HG03103 (cell line): Measurements from ENCODE around the gene CD109.
A peak's percentile ranks its signal among the peaks of the same experiment; 100 is the strongest.
"Not testable (repeated sequence)": the region's sequence is repeated elsewhere in the genome, so short reads cannot be mapped to it uniquely, and the experiment has no call there.

Experiments
- ATAC-seq: cut with Tn5 transposase; IDR thresholded peaks from one replicate; pipeline ENCODE4 v1.9.1; 2021; ENCODE audit warnings: low read depth; ENCODE audit not compliant: unreplicated experiment

CD109 gene

GRCh38 chr6:73695619-73696421, at the start of gene CD109:
CD109 (plus strand) TSS chr6:73696203; CDS start chr6:73696216, 13 bp downstream.
- ATAC-seq = peak; percentile 46

- ATAC-seq = no peak
These were observed 47.8 kb upstream of the CD109 start for GRCh38 chr6:73648166-73648565.

GRCh38 chr6:73649783-73650182, 46.2 kb upstream of the CD109 start:
- ATAC-seq = no peak

GRCh38 chr6:73652637-73653570, 43.1 kb upstream of the CD109 start:
- peak; percentile 34 for ATAC-seq

DNA sequence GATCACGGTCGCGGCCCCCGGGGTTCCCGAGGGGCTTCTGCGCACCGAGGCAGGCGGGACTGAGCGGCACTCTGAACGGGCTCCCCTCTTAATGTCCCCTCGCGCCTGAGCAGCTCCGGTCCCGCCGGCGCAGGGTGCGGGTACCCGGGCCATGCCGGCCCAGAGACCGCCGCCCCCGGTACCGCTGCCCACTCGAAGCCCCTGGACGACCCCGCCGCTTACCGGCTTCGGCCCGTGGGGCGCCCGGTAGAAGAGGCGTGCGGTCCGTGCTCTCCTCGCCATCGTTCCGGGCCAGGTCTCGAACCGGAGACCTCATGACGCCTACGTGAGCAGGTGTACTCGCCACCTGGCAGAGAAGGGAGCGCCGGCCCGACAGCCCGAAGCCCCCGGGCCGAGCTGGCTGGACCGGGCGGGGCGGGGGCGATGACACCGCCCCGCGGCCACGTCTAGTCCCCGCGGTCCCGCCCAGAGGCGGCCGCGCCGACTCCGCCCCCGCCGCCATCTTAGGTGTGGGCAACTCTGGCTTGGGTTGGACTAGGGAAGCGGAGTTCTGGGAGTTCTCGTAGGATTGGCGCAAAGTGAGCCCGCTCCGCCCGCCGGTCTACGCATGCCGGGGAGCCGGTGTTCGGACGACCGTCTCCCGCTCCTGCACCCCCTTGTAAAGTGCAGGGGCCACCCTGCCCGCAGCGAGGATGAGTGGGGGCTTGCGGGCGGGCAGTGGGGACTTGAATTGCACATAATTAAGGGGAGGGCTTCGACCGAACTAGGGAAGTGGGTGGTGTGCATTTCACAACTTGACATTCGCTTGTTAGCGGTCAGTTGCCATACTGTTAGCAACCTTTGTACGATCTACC, 42.2 kb upstream of the CD109 start, which contains the start of gene SLC17A5:
TSS of gene SLC17A5 (minus strand) at position 422 of the 854 bp plus-strand sequence. CDS start at position 316, 106 bp downstream.
- ATAC-seq = peak; percentile 79

GRCh38 chr6:73655341-73655917, 40.6 kb upstream of the CD109 start:
- no peak for ATAC-seq

DNA sequence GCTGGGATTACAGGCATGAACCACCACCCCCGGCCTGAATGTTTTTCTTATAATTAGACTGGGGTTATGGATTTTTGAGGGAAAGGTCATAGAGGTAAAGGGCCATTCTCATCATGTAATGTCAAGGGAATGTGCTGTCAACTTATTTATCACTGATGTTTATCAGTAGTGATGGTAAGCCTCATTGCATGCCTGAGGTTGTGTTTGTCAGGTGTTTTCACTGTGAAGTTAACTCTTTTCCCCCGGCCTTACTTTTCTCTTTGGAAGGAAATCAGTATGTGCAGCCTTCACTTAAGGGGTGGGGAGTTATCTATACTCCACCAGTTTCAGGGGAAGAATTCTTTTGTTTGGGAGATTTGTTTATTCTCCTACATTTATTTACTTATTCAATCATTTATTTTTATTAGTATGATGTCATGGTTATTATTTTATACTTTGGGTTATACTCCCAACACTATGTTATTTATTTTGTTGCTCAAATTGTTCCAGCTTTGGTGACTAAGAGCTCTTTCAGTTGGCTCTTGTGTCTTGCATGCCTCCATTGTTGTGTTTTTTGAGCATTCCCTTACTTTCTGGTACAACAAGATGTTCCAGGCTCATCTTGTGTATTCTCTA, 39.4 kb upstream of the CD109 start:
- no peak for ATAC-seq

DNA sequence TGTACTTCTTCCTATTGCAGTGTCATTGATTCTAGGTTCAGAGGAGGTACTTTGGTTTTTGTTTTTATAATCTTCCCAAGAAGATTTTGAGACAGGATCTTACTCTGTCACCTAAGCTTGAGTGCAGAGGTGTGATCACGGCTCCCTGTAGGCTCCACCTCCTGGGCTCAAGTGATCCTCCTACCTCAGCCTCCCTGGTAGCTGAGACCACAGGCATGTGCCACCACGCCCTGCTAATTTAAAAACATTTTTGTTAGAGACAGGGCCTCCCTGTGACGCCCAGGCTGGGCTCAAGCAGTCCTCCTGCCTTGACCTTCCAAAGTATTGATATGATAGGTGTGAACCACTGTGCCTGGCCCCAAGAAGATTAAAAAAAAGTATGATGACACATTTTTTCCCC, 38.8 kb upstream of the CD109 start:
- no peak for ATAC-seq

GRCh38 chr6:73664701-73665100, 31.3 kb upstream of the CD109 start:
- ATAC-seq = no peak

DNA sequence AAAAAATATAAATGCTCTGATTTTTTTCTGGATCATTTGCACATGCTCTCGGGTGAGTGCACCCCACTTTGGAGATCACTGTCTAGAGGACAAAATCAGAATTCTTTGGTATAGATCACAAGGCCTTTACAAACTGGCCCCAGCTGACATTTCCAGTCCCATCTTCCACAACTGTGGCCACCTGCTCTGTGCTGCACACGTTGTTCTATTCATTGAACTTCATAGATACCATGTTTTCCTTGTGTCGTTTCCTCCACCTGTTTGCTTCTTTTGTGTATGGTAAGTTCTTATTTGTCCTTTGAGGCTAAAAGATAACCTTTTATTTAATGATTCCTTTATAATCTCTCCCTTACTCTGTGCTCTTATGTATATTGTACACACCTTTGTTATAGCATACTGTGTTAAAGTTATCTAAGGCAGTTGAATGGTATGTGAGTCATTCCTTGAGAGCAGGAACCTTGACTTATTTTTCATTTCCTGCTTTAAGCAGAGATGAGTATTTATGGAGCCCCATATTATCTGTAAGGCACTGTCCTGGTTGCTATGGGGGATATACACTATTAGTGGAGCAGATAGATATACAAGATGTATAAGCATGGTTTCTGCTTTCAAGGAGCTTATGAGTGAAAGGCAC, 30.2 kb upstream of the CD109 start:
- peak; percentile 82 for ATAC-seq

- no peak for ATAC-seq
These were observed 29.6 kb upstream of the CD109 start for GRCh38 chr6:73666393-73666792.

GRCh38 chr6:73667798-73668197, 28.2 kb upstream of the CD109 start:
- ATAC-seq = peak; percentile 34

- no peak for ATAC-seq
These were observed 27.0 kb upstream of the CD109 start for GRCh38 chr6:73669005-73669404.

- no peak for ATAC-seq
These were observed 23.9 kb upstream of the CD109 start for GRCh38 chr6:73671911-73672685.

DNA sequence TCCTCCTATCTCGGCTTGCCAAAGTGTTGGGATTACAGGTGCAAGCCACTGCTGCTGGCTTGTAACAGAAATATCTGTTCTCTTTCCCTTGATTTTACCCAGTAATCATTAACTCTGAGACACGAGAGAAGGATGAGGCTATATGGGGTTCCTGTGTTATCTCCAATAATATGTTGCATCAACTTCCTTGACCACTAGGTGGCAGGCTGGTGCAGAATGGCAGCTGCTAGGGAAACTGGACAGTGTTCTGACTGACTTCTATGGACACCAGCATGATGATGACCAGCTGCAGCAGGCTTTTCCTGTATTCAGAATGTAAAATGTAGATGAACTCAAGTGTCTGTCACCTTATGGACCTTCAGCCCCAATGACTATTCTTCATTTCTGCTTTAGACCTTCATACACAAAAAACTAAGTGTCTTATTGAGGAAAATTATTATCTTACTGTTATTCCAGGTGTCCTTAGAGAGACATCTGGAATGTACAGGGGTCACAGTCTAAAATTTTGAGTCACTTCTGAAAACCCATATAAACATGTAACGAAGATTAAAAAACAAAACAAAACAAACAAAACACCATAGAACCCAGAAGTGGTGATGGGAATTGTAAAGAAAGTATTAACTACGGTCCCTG, 20.4 kb upstream of the CD109 start:
- ATAC-seq = peak; percentile 90

GRCh38 chr6:73679009-73679408, 17.0 kb upstream of the CD109 start:
- no peak for ATAC-seq

GRCh38 chr6:73679846-73680245, 16.2 kb upstream of the CD109 start:
- not testable (repeated sequence) for ATAC-seq
